GM21737 (cell line): ENCODE measurements around the gene CDH1.
A peak's percentile ranks its signal among the peaks of the same experiment; 100 is the strongest.

Experiments used
- ATAC-seq: cut with Tn5 transposase; IDR thresholded peaks from one replicate; pipeline ENCODE4 v1.9.1; 2021; ENCODE audit warnings: mild to moderate bottlenecking, moderate library complexity; ENCODE audit not compliant: unreplicated experiment

Gene CDH1

GRCh38 chr16:68759062-68759461 is 22.0 kb downstream of the CDH1 start:
- no peak for ATAC-seq

- ATAC-seq, result peak; percentile 50
Observed at GRCh38 chr16:68760671-68761275, 23.7 kb downstream of the CDH1 start.

DNA sequence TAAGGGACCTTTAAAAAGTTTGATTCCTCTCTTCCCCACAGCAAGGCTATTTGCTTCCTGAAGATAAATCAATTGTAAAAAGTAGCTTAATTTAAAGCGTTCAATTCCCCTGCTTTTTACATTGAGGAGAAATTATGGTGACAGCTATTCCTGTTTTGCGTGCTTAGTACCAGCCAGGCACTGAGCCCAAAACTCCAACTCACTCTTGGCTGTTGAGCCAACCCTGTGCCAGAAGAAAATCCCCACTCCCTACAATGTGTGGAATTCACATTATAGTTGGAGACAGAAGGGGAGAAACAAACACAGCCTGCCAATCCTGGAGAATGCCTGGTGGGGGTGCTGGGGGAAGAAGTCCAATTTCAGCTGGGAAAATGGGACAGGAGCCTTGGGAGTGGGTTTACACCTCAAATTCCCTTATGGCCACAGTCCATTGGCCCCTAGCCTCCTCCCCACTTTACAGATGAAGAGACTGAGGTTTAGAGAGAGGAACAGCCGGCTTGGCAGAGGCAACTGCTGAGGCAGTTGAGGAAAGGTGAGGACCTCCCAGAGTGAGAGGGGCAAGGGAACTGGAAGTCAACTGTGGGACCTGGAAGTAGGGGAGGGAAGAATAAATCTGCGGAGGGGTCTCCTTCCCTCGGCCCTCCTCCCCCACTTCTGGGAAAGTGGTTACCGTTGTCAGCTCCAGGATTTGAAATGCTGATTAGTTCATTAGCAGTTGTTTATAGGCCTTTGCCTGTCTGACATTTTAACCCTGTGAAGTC is 26.1 kb downstream of the CDH1 start:
- ATAC-seq, result no peak

- ATAC-seq, result no peak
Observed at GRCh38 chr16:68764862-68765261, 27.8 kb downstream of the CDH1 start.

- no peak for ATAC-seq
Observed at GRCh38 chr16:68767581-68767980, 30.5 kb downstream of the CDH1 start.

DNA sequence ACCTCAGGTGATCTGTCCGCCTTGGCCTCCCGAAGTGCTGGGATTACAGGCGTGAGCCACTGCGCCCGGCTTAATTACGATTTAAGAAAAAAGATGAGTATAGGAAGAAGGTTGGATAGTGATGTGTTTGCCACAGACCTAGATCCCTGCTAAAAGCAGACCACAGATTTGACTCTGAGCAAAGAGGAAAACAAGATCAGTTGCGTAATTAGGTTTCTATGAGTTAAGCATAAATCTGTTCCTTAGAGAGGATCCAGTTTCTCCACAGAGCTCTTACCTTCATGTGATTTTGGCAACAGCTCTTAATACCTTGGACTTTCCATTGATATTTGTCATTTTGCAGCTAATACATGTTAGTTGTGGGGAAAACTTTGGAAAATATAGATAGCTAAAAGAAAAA is 31.1 kb downstream of the CDH1 start:
- no peak for ATAC-seq

GRCh38 chr16:68768771-68769170 is 31.7 kb downstream of the CDH1 start:
- no peak for ATAC-seq

DNA sequence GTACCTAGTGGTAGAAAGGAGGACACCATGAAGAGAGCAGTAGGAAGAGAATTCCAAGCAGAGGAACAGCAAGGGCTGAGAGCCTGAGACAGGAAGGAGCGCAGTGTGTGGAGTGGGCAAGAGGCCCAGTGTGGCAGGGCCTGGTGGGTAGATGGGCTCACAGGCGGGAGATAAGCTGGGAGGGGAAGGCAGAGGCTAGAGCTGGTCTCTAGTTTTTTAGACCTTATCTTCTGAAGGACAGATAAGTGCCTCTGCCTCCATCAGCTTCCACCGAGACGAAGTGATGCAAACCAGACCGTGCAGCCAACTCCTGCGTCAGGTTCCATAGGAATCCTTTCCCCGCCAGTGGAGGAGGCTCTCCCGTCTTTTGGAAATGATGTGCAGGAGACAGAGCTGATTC is 33.6 kb downstream of the CDH1 start:
- no peak for ATAC-seq

DNA sequence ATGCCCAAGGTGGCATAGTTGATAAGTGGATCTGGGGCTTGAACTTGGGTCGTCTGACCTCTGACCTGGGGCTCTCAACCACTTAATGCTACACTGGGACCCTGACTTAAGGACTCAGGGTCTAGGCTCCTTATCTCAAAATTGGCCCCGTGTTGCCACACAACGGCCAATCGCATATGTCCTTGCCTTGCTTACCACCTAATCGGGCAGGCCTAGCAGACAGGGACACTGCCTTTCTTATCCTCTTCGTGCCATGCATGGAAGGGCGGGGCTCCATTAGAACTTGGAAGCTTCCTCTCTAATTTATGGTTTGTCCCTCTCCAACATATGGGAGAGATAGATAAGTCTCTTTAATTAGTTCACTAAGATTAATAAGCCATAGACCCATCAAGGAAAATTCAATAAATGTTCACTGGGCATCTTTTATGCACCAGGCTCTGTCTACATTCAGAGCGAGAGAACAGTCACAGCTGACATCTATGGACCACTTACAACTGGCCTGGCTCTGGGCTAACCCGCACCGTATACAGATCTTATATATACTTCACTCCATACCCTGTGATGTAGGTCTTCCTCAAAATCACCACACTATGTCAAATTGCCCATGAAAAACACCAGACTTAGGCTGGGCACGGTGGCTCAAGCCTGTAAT is 35.1 kb downstream of the CDH1 start:
- ATAC-seq, result no peak

- no peak for ATAC-seq
Observed at GRCh38 chr16:68772871-68773270, 35.8 kb downstream of the CDH1 start.

GRCh38 chr16:68774982-68775634 is 38.0 kb downstream of the CDH1 start:
- no peak for ATAC-seq

GRCh38 chr16:68776821-68777485 is 39.9 kb downstream of the CDH1 start:
- peak; percentile 78 for ATAC-seq

DNA sequence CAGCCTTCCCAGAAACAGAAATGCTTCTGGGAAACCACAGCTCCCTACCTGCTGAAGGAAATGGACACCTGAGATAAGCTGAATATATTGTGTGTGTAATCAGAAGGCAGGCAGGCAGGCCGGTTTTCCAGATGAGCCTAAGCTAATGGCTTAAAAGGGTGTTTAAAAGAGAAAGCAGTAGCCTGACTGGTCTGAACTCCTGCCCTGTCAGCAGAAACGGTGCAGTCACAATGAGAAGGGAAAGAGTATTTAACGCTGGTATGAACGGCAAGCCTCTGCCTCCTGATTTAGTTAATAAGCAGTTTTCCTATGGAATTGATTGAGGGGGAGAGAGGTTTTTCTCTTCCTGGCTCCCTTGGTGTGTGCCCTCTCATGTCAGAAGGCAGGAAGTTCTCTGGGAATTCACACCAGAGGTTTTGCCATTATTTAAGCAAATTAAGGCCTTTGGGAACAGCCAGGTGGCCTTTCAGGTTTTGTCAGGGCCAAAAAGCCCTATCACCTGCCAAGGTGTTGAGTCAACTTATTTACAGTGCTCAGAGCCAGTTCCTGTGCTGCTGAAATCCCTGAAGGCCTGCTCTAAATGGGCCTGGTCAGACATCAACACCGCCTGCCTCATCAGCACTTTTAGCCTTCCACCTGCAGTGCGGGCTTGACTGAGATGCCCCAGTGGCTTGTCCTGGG is 41.6 kb downstream of the CDH1 start:
- ATAC-seq, result no peak

- no peak for ATAC-seq
Observed at GRCh38 chr16:68779891-68780290, 42.8 kb downstream of the CDH1 start.

- peak; percentile 4 for ATAC-seq
Observed at GRCh38 chr16:68781784-68782183, 44.7 kb downstream of the CDH1 start.

DNA sequence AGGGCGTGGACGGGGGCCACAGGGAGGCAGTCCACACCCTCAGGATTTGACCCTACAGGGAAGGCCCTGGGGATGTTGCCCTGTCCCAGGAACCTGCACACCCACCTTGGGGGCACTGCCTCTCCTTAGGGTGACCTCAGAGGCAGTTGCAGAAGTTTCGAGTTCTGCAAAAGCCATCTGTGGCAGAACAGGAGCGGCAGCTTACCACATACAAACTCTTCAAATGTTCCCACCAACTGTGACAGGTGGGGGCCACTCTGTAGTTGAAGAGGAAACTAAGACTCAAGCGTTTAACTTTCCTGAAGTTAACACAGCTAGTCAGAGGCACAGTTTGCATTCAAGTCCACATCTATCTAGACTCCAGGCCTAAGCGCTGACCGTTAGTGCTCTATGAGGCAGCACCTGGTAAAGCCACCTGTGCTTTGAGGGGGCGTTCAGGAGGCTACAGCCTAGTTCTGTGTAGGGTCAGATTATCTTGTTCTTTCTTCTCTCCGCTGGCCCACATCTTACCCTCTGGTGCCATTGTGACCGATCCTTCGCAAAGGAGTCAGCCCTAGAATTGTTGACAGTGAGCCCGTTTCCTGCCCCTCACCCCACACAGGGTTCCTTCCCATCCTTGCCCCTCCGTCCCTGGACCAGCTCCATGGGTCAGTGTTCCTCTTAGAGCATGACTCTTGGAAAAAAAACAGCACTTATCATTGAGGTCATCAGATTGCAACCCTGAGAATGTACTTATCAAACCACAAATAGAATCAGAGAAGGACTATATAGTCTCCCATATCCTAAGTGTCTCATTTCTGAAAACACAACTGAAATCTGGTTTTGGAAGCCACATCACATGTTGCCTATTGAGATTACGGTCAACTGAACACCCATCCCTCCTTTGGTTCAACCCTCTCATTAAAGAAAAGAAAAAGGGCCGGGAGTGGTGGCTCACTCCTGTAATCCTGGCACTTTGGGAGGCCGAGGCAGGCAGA is 45.4 kb downstream of the CDH1 start:
- peak; percentile 54 for ATAC-seq

DNA sequence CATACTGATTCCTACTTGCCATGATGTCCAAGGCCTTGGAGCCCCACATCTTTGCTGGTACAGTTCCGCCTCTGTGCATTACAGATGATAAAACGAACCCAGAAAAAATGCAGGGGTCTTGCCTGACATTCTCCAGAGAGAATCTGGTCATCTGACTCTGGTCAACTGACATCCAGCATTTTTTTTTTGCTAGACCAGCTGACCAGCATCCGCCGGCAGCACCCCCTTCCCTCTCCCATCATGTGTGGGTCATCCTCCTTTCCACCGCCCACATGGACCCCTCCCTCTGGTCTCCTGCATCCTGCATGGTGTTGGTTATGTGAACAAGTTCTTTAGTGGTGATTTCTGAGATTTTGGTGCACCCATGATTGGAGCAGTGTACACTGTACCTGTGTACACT is 47.1 kb downstream of the CDH1 start:
- ATAC-seq, result no peak

- ATAC-seq, result no peak
Observed at GRCh38 chr16:68784721-68785120, 47.6 kb downstream of the CDH1 start.

GRCh38 chr16:68785715-68786114 is 48.6 kb downstream of the CDH1 start:
- no peak for ATAC-seq
